ENCODE data around the gene MAGOHB.
"Not testable (repeated sequence)": the region's sequence is repeated elsewhere in the genome, so short reads cannot be mapped to it uniquely, and the experiment has no call there.

Gene MAGOHB

DNA sequence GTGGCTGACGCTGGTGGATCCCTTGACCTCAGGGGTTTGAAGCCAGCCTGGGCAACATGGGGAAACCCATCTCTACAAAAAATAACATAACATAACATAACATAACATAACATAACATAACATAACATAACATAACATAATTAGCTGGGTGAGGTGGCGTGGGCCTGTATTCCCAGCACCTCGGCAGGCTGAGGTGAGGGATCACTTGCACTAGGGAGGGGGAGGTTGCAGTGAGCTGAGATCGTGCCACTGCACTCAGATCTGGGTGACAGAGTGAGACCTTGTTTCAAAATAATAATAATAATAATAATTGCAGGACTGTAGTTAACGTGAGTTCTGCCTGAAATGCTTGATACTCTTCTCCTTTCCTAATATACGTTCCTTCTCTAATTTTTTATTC is 1.3 kb downstream of the MAGOHB start:
- DNase-seq (ENCODE audit: low read depth) = no peak

DNA sequence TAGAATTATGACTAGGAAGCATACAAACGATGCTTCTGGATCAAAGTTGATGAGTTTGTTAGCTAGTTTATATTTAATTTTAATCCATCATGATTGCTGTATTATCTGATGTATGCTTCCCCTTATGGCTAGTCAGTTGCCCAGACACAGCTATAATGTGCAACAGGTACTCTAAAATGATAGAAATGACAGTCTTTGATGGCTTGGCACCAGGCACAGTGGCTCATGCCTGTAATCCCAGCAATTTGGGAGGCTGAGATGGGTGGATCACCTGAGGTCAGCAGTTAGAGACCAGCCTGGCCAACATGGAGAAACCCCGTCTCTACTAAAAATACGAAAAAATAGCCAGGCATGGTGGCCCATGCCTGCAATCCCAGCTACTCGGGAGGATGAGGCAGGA is 2.2 kb downstream of the MAGOHB start:
- not testable (repeated sequence) for DNase-seq (ENCODE audit: low read depth)

DNA sequence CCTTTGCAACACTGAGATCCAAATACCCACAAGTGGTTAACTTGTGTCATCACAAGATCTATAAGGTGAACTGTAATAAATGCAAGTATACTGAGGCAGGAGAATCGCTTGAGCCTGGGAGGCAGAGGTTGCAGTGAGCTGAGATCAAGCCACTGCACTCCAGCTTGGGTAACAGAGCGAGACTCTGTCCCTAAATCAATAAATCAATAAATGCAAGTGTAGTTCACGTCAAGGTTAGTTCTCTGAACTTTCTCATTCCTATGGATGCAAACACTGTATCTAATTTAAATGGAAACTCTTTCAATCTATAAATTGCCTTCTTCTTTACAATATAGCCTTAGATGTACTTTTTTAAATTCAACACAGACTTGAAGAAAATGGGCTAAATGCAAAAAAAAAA is 3.2 kb downstream of the MAGOHB start:
- DNase-seq (ENCODE audit: low read depth) = no peak

DNA sequence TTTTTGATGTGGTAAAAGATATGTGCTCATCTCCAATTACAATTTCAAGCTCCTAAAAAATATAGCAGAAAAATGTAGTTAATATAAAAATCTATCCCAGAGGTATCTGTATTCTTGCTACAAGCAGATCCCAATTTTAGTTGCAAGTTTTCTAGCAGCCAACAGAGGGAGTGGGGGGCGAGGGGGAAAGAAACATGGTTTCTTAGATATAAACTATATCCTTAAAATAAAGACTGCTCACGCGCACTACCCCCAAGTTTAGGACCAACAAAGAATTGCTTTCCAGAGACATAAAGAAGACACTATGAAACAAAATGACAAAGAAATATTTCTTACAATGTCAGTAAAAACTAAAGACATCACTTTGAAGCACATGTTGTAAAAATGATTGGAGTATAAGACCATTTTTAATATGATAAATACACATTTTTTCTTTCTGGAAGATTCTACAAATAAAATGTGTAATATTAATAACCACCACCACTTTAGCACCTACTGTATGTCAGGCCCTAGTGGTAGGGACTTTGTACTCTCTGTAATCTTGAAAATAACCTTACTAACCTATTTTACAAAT is 5.4 kb downstream of the MAGOHB start:
- no peak for DNase-seq (ENCODE audit: low read depth)

DNA sequence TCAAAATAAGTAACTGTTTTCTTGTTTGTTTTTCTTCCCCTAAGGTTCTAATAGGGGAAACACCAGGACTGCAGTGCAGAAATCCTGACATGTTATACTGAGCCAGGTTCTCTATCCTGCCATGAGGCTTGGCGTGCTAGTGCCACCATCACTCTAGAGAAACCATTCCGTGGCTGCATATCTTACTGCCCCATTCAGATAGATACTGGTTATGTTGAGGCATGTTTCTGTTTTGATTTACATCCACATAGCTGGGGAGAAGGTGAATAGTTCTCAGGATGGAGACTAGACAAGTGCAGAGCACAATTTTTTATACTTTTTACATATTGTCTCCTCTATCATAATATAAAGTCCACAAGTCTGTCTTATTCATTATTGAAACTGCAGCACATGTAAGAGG is 11.5 kb downstream of the MAGOHB start:
- no peak for DNase-seq (ENCODE audit: low read depth)

DNA sequence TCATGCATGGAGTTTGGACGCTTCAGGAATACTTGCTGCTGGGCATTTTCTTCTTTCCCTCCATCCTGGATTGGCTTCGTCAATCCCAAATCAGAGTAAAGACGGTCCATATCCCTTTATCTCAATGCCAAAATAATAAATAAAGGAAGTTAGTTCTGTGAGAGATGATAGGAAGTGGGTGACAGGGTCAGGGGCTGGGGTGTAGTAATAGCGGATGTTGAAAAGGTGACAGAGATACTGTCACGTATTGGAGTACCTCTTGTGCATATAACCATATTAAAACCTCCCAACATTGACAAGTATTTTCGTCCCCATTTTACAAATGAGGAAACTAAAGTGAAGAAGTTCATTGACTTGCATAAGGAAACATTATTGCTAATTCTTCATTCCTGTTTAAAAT is 12.4 kb downstream of the MAGOHB start:
- no peak for DNase-seq (ENCODE audit: low read depth)

DNA sequence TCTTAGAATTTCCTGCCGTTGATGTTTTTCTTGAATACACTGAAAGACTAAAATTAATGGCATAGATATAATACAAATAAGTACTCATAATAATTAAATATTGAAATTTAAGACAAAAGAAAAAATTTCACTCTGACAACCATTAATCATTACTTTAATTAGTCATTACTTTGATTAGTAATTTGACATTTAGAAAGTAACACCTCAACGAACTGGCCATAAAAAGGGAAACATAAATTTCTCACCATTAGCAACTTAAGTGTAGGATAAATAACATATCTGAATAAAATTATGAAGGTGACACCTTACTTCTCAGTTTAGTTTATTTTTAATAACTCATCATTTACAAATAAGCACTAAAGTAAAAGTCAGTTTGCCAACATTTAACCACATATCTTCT is 17.5 kb downstream of the MAGOHB start:
- no peak for DNase-seq (ENCODE audit: low read depth)

DNA sequence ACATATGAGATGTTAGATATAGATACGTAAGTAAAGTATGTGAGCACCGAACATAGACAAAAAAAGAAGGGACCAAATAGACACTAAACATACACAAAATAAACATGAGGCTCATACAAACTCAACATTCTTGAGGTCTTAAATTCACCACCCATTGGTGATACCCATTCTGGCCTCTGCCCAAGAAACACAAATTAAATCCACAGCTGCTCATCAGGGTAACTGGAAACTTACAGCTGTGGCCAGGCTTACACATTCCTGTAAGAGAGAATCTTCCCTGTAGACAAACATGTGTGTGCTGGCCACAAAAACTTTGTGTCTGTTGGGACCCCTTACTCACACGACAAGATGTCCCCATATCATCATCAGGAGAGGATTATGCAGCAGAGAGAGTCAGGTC is 22.4 kb downstream of the MAGOHB start:
- DNase-seq (ENCODE audit: low read depth) = no peak

DNA sequence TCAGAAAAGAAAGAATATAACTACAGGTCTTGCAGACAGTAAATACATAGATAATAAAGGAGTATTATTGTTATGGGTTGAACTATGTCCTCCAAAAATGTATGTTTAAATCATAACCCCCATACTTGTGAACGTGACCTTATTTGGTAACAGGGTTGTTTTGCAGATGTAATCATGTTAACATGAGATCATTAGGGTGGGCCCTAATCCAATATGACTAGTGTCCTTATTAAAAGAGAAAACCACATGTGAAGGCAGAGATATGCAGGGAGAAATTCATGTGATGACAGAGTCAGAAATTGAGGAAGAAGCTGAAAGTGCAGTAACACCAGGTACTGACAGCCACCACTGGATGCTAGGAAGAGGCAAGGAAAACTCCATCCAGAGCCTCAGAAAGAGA is 29.0 kb downstream of the MAGOHB start:
- no peak for DNase-seq (ENCODE audit: low read depth)

DNA sequence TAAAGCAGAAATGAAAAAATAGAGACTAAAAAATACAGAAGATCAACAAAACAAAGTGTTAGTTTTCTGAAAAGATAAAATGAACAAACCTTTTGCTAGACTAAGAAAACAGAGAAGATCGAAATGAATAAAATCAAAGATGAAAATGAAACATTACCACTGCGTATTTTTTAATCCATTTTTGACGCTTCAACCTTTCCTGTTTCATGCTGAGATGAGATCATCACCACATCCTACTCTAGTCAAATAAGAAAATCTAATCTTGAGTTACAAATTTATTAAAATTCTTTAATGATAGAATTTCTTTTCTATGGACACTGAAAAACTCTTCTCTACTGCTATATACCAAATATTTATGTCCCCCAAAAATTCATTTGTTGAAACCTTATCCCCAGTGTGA is 30.7 kb downstream of the MAGOHB start:
- no peak for DNase-seq (ENCODE audit: low read depth)

DNA sequence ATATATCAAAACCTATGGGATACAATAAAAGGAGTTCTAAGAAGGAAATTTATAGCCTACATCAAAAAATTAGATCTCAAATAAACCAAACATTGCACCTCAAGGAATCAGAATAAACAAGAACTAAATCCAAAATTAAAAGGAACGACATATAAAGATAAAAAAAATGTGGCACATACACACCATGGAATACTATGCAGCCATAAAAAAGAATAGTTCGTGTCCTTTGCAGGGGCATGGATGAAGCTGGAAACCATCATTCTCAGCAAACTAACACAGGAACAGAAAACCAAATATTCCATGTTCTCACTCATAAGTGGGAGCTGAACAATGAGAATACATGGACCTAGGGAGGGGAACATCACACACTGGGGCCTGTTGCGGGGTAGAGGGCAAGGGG is 31.3 kb downstream of the MAGOHB start:
- not testable (repeated sequence) for DNase-seq (ENCODE audit: low read depth)

DNA sequence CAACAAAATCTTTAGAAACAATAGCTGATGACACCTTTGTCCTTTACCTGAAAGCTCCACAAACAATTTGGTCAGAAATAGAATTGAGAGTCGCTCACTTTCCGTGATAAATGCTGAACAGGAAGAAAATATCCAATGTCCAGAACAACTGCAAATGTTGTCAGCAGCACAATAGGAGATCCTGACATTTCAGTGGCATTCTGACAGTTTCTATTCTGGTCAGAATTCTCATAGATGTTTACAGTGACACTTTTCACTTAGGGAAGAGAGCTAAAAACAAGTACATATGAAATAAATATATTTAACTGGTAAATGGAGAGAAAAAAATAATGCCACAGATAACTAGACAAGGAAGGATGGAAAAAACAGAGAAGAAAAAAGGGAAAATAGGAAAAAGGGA is 39.1 kb downstream of the MAGOHB start:
- no peak for DNase-seq (ENCODE audit: low read depth)

DNA sequence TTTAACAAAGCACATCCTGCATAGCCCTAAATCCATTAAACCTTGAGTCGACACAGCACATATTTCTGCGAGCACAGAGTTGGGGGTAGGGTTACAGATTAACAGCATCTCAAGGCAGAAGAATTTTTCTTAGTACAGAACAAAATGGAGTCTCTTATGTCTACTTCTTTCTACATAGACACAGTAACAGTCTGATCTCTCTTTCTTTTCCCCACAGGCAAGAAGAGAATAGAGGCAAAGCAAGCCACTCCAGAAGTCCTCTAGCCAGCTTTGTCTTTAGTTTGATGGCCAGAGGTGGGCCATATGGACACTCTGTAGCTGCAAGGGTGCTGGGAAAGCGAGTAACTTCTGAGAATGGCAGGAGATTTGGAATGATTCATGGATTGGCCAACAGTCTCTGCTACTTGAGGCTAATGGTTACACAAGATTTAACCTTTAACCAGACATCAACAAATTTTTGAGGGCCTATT is 41.4 kb downstream of the MAGOHB start:
- not testable (repeated sequence) for DNase-seq (ENCODE audit: low read depth)

DNA sequence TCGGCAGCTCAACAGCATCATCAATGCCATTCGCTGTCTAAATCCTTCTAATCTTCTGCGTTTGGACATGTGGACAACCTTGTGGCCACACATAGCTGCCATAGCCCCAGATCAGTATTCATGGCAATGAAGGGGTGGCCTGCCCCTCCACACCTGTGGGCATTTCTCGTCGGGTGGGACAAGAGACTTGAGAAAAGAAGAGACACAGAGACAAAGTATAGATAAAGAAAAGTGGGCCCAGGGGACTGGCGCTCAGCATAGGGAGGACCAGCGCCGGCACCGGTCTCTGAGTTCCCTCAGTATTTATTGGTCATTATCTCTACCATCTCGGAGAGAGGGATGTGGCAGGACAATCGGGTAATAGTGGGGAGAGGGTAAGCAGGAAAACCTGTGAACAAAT is 42.3 kb downstream of the MAGOHB start:
- DNase-seq (ENCODE audit: low read depth) = no peak

DNA sequence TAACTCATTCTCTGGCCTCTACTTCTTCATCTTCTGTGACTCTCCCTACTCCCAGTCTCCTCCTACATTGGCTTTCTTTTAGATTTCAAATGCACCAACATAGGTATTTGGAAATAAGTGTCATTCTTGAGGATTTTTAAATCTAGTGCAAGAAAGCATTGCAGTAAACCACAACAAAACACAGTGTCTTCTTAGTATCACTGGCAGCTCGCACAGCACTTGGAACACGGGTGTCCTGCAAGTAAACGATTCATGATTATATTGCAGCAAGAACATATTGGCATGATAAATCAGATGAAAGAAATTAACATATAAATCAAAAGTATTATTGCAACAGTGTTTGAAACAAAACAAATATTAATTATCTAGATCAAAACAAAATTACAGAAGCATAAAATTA is 45.6 kb downstream of the MAGOHB start:
- no peak for DNase-seq (ENCODE audit: low read depth)

DNA sequence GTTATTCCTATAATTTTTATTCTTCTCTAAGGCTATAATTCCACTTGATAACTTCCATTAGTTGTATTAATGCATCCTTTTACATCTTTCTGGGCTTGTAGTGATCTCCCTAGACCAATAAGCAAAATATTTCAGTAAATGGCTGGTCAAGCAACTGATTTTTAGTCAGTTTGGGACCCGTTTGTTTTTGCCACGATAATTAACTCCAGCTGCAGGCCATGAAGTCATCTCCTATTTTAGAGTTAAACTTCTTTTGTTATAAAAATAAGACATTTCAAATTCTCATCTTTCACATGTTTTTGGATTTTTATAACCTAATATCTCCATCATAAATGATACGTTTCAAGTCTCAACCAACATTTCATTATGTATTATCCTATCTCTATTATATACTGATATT is 49.4 kb downstream of the MAGOHB start:
- no peak for DNase-seq (ENCODE audit: low read depth)

DNA sequence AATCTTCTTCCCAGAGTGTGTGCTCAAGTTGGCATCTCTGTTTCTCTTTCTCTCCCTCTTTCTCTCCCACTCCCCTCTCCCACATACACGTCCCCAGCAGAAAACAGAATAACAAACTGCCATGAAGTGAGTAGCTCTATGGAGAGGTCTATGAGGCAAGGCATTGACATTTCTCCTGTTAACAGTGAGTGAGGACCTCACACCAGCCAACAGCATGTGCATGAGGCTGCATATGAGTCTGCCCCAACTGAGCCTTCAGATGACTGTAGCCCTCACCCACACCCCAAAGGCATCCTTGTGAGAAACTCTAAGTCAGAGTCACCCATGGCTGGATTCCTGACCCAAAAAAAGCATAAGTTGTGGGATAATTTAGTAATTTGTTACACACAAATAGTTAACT is 50.4 kb downstream of the MAGOHB start:
- no peak for DNase-seq (ENCODE audit: low read depth)

DNA sequence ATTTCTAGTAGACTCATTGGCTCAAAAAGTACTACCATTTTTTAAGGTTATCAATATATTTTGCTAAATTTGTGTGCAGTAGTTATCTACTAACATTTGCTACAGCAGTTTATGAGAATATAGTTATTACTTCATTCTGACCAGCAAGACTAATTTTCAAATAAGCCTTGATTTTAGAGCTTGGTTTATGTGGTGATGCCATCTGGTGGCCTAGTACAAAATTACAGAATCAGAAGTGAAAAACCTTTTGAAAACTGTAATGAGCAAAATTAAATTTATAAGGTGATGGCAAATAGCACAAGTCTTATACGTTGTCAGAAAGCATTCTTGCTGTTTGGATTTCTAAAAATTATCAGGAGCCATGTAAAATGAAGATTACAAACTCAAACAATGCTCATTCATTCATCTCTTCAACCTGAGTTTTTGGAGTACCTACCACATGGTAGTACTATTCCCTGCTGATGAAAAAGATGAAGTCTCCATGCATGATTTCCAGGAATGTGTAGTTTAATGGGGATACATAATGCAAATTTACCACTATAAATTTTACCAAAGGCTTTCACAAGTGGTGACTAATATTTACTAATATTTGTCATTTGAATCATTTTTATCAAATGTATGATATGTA is 51.0 kb downstream of the MAGOHB start:
- DNase-seq (ENCODE audit: low read depth) = no peak

DNA sequence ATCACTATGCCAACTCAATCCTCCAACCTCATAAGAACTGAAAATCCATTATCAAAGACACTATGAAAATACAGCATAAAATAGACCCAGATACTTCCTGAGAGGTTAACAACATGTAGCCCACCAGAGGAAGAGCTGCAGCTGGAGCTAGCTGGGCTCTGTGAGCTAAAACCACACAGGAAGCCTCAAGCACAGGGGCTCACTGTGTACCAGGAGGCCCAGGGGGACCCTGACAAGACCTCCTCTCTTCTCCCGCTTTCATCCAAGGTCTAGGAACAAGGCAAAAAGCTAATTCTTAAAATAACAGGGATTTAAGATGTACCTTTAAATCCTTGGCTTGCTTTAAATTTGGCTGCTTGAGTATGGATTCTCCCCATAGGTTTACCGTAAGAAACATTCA is 54.2 kb downstream of the MAGOHB start:
- no peak for DNase-seq (ENCODE audit: low read depth)

DNA sequence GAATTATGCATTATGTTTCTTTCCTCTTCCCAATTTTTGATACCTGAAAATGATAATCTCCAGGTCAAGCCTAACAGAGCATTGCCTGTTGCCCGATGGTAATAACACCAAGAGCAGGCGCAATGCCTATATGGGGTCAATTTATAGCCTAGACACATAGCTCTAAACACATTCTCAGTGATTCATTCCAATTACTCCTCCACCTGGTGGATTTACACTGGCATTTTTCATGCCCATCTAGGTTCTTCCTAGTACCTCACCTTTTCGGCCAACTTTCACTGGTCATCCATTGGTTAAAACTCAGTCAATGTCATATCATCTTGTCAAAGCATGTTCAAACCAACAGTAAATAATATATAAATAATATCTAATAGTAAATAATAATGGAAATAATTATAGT is 54.6 kb downstream of the MAGOHB start:
- no peak for DNase-seq (ENCODE audit: low read depth)

DNA sequence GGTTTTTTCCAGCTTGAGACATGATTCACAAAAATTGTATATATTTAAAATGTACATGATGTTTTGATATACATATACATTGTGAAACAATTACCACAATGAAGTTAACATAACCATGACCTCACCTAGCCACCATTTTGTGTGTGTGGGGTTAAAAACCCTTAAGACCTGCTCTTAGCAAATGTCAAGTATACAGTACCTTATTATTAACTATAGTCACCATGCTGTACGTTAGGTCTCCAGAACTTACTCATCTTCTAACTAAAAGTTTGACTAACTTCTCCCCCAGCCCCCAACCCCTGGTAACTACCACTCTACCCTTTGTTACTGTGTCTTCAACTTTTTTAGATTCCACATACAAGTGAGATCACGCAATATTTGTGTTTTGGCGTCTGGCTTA is 55.1 kb downstream of the MAGOHB start:
- DNase-seq (ENCODE audit: low read depth) = no peak

DNA sequence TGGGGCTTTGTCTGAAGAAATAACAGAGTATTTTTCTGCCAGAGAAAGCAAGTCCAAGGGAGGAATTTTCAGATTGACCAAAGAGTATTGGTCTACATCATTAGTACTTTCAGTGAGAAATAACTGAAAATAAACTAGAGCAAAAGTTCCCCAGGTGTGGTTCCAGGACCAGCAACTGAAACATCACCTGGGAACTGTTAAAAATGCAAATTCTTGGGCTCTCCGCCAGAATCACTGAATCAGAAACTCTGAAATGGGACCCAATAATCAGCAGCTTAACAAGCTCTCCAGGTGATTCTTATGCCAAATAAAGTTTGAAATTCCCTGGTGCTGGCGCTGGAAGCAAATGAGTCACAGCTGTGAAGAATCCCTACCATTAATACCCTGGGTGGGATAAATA is 55.6 kb downstream of the MAGOHB start:
- DNase-seq (ENCODE audit: low read depth) = no peak

DNA sequence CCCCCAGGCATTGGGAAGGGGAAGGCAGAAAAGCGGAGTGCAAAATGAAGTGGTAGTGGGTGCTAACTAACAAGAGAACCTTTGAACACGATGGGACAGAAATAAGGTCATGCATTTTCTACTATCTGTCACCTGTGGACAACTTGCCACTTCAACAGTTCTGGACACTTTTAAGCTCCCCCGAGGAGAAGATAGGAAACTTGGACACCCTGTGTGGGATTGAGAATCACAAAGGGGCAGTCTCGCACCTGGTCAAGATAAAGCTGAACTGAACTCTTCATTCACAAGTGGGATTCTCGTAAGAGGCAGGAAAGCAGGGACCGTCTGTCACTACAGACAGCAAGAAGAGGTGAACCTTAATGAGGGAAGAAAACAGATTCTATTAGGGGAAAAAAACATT is 56.1 kb downstream of the MAGOHB start:
- no peak for DNase-seq (ENCODE audit: low read depth)

DNA sequence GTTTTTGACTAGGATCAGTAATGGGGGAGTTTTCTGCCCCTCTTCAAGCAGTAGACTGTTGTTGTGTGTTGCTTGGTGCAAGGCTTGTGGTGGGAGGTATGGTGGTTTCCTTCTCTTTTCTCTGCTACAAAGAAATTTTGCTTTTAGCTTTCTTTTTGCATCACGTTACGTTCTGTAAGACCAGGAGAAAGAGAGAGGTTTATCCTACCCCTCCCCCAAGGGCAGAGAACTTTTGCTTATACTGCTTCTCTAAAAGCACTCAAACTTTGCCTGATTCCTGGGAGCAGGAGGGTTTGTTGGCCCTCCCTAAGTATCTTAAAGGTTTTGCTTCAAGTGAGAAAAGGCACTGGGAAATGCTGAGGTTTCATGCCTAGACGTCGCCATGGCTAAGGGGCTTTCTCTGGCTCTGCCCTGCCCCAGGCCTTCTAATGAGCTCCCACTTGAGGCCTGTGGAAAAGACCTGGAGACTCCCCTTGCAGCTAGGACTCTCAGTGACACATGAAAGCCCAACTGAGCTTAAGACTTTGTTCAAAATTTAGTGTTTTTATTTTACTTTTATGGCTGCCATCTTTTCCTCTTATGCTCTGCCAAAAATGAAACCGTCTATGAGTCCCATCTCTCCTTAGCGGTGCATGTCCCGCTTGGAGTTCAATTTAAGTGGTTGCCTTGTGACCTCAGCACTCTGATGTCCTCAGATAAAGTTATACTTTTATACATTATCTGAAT is 58.5 kb downstream of the MAGOHB start:
- DNase-seq (ENCODE audit: low read depth) = no peak

Data from stimulated activated CD8-positive, alpha-beta memory T cell treated with anti-CD3 and anti-CD28 coated beads, Interleukin-15, amount 100 ng/mL, for 24 hours (primary cell).